ENCODE results near the gene ASB16.

ASB16 gene

DNA sequence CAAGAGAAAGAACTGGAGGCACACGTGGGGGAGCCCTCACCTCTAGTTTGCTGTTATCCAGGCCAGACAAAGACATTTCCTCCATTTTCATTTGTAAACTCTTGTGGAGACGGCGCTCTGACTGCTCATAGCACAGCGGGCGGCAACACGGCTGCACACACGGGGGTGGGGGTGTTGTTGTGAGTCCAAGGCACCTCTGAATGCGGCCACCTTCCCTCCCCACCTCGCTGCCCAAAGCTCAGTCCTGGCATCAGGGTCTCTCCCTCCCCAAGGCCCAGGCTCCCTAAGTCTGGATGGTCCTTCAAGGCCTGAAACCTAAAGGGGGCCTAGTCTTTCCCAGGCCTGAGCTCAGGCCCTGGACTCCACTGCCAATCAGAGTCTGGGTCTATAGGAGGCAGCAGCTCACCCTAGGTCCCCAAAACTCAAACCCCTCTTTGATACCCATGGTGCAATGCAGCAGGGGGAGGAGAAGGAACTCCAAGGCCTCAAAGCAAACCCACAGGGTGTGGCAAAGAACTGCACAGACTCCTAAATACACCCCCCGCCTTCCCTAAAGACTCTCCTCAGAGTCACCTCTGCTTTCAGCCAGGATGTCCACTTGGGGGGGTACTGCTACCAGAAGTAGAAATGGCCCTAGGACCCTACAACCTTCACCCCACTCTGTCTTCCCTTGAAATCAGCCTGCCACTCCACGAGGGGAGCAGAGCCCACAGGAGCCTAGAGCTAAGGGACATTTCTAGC, 27.6 kb downstream of the ASB16 start:
- Histone ChIP-seq H2BK5ac (ENCODE audit: low read length) (peak overlapping the region; percentile 32), H3K23ac (ENCODE audit: low read depth, low read length, poor library complexity) (peak overlapping the region; percentile 21), H3K27me3 (ENCODE audit: control insufficient read depth in 3 of 3, insufficient read depth in 3 of 3, low read depth in 1 of 3, low read length in 3 of 3) (no peaks in the 10 kb centered on the region), H3K4ac (ENCODE audit: low read length) (no peak overlapping the region), H4K8ac (ENCODE audit: low read depth, low read length) (peak overlapping the region; percentile 98), H2AK5ac (ENCODE audit: low read depth, low read length) (peak overlapping the region; percentile 20), H3K4me3 (ENCODE audit: low read length in 2 of 2) (peak overlapping the region; percentile 81 to 87), H3K18ac (ENCODE audit: low read length) (peak overlapping the region; percentile 66), H2AFZ (ENCODE audit: low read length) (peak overlapping the region; percentile 63), H2BK120ac (ENCODE audit: low read depth, low read length) (no peak overlapping the region), H3K9ac (ENCODE audit: low read depth, low read length, poor library complexity) (peak overlapping the region; percentile 92), H3K4me1 (ENCODE audit: control insufficient read depth in 2 of 2, insufficient read depth in 1 of 2, low read depth in 1 of 2, low read length in 2 of 2) (peaks cover 11 to 12% of the 10 kb centered on the region in 2 donors), H3K36me3 (replicated peaks in 1 of 2; ENCODE audit: control insufficient read depth in 2 of 2, insufficient read depth in 2 of 2, low read length in 2 of 2) (peaks cover 38 to 48% of the 10 kb centered on the region in 2 donors), H3K14ac (ENCODE audit: low read length) (no peak overlapping the region), H3K79me1 (ENCODE audit: low read depth, low read length) (peaks cover 18% of the 10 kb centered on the region), H2BK15ac (ENCODE audit: low read length) (no peak overlapping the region), H4K91ac (ENCODE audit: low read depth, low read length, poor library complexity) (no peak overlapping the region), H3K4me2 (ENCODE audit: insufficient read depth, low read length, poor library complexity, severe bottlenecking) (peak overlapping the region; percentile 90), H2BK12ac (ENCODE audit: low read length) (no peak overlapping the region), H3K27ac (replicated peaks; ENCODE audit: low read length) (peak overlapping the region; percentile 10), H3K9me3 (replicated peaks in 1 of 2; ENCODE audit: control insufficient read depth in 2 of 2, insufficient read depth in 1 of 2, low read depth in 1 of 2, low read length in 2 of 2) (no peaks in the 10 kb centered on the region)
- WGBS, 2 donors (ENCODE audit: extremely low coverage in 2 of 2, insufficient read length in 2 of 2, insufficient replicate concordance in 1 of 2): no CpG with 5 or more reads among the region's 11 CpGs
- DNase-seq (ENCODE audit: low spot score): no peak

DNA sequence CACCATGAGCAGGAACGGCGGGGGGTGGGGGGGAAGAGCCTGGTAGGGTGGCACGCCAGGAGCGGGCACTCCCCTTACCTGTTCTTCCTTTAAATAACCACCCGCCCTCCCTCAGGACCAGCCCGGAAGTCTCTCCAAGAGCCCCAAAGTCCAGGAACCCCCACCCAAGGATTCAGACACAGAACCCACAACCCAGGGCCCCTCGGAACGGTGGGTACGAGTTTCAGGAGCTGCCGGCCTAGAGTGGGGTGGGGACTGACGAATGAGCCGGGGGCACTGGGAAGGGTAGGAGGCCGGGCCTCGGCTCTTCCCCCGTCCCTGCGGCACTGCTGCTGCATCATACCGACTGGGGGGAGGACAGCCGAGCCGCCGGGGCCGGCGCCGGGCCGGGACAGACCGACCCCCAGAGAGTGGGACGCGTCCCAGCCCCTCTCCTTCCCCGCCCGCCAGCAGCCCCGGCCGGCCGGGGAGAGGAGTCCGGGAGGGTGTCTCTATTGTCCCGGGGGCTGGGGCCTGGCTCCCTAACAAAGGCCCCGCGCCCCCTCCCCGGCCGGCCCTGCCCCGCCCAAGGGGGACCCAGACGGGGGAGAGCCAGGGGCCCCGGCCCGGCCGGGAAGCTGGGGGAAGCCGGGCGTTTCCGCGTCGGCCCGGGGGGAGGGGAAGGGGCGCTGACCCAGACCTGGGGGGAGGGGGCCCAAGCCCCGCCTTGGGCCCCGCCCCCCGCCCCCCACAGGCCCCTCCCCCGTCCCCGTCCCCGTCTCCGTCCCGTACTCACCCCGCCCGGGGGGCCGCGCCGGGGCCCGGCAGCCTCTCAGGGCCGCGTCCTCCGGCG, 28.4 kb downstream of the ASB16 start:
- no peaks in the 10 kb centered on the region for H3K9me3 ChIP-seq (replicated peaks in 1 of 2; ENCODE audit: control insufficient read depth in 2 of 2, insufficient read depth in 1 of 2, low read depth in 1 of 2, low read length in 2 of 2)
- peak; percentile 65 for DNase-seq (ENCODE audit: low spot score)
- peak overlapping the region; percentile 90 for H3K4me2 ChIP-seq (ENCODE audit: insufficient read depth, low read length, poor library complexity, severe bottlenecking)

DNA sequence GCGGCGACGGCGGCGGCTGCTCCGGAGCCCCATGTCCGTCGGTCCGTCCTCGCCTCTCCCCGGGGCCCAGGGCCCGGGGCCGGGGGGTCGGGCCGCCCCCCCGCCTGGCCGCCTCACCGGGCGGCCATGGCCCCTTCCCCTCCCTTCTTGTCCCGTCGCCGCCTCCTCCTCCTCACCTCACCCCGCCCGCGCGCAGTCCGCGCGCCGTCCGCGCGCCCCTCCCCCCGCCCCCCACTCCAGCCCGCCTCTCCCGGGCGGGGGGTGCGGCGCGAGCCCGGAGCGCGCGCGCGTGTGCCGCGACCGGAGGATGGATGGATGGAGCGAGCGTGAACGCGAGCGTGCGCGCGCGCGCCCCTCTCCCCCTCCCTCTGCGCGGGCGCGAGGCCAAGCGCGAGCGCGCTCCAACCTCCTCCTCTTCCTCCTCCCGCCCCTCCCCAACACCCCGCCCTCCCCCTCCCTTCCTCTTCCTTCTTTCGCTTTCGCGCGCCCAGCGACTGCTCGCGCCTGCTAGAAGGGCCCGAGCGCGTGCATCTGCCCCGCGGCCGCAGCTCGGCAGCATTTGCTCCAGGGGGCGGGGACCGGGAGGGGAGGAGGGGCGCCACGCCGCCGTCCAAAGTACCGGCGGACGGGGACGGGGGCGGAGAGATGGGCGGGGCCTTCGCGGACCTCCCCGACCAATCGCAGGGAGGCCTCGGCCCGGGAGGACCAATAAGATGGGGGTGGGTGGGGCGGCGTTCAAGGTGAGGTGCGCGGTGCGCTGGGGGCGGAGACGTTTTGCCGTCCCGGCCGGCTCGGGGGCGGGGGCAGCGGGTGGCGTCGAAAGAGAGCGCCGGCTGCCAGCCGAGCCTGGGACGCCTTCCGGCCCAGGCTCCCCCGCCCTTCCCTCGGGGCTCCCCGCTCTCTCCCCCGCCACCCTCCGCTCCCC, 29.3 kb downstream of the ASB16 start, which contains the start of gene ATXN7L3:
TSS of gene ATXN7L3 (minus strand) at position 332 of the 925 bp plus-strand sequence. CDS start 1,814 bp downstream, outside the sequence.
- Histone ChIP-seq H3K27ac (replicated peaks; ENCODE audit: low read length) (peak within 1 kb of the TSS; percentile 98), H2BK5ac (ENCODE audit: low read length) (peak within 1 kb of the TSS; percentile 33), H3K23ac (ENCODE audit: low read depth, low read length, poor library complexity) (peak within 1 kb of the TSS; percentile 38), H3K4me1 (ENCODE audit: control insufficient read depth in 2 of 2, insufficient read depth in 1 of 2, low read depth in 1 of 2, low read length in 2 of 2) (peaks cover 11 to 13% of the 10 kb centered on the region in 2 donors), H3K4me2 (ENCODE audit: insufficient read depth, low read length, poor library complexity, severe bottlenecking) (peak within 1 kb of the TSS; percentile 90), H2AK5ac (ENCODE audit: low read depth, low read length) (peak within 1 kb of the TSS; percentile 20), H4K8ac (ENCODE audit: low read depth, low read length) (no peak within 1 kb of the TSS), H3K18ac (ENCODE audit: low read length) (peak within 1 kb of the TSS; percentile 97), H3K36me3 (replicated peaks in 1 of 2; ENCODE audit: control insufficient read depth in 2 of 2, insufficient read depth in 2 of 2, low read length in 2 of 2) (peaks cover 23 to 31% of the 10 kb centered on the region in 2 donors), H2BK12ac (ENCODE audit: low read length) (no peak within 1 kb of the TSS), H4K91ac (ENCODE audit: low read depth, low read length, poor library complexity) (peak within 1 kb of the TSS; percentile 49), H2AFZ (ENCODE audit: low read length) (peak within 1 kb of the TSS; percentile 96), H3K9ac (ENCODE audit: low read depth, low read length, poor library complexity) (peak within 1 kb of the TSS; percentile 92), H2BK120ac (ENCODE audit: low read depth, low read length) (no peak within 1 kb of the TSS), H3K9me3 (replicated peaks in 1 of 2; ENCODE audit: control insufficient read depth in 2 of 2, insufficient read depth in 1 of 2, low read depth in 1 of 2, low read length in 2 of 2) (no peaks in the 10 kb centered on the region), H2BK15ac (ENCODE audit: low read length) (no peak within 1 kb of the TSS), H3K4ac (ENCODE audit: low read length) (peak within 1 kb of the TSS; percentile 19), H3K27me3 (ENCODE audit: control insufficient read depth in 3 of 3, insufficient read depth in 3 of 3, low read depth in 1 of 3, low read length in 3 of 3) (no peaks in the 10 kb centered on the region), H3K79me1 (ENCODE audit: low read depth, low read length) (peaks cover 18% of the 10 kb centered on the region), H3K4me3 (ENCODE audit: low read length in 2 of 2) (peak within 1 kb of the TSS; percentile 86 to 87), H3K14ac (ENCODE audit: low read length) (no peak within 1 kb of the TSS)
- DNase-seq (ENCODE audit: low spot score): peak; percentile 97
- no CpG with 5 or more reads among the region's 126 CpGs for WGBS, 2 donors (ENCODE audit: extremely low coverage in 2 of 2, insufficient read length in 2 of 2, insufficient replicate concordance in 1 of 2)

More for the DNA sequence above, 28.4 kb downstream of the ASB16 start:
- H4K8ac ChIP-seq (ENCODE audit: low read depth, low read length): peak overlapping the region; percentile 98
- H2AFZ ChIP-seq (ENCODE audit: low read length): peak overlapping the region; percentile 77
- H3K4me3 ChIP-seq (ENCODE audit: low read length in 2 of 2): peak overlapping the region; percentile 85 to 87
- H3K14ac ChIP-seq (ENCODE audit: low read length): no peak overlapping the region
- no peak overlapping the region for H3K4ac ChIP-seq (ENCODE audit: low read length)
- H3K9ac ChIP-seq (ENCODE audit: low read depth, low read length, poor library complexity): peak overlapping the region; percentile 92
- peak overlapping the region; percentile 49 for H4K91ac ChIP-seq (ENCODE audit: low read depth, low read length, poor library complexity)
- no peaks in the 10 kb centered on the region for H3K27me3 ChIP-seq (ENCODE audit: control insufficient read depth in 3 of 3, insufficient read depth in 3 of 3, low read depth in 1 of 3, low read length in 3 of 3)
- H2BK5ac ChIP-seq (ENCODE audit: low read length): peak overlapping the region; percentile 32
- H2BK15ac ChIP-seq (ENCODE audit: low read length): no peak overlapping the region
- H3K23ac ChIP-seq (ENCODE audit: low read depth, low read length, poor library complexity): peak overlapping the region; percentile 38
- peaks cover 31 to 40% of the 10 kb centered on the region in 2 donors for H3K36me3 ChIP-seq (replicated peaks in 1 of 2; ENCODE audit: control insufficient read depth in 2 of 2, insufficient read depth in 2 of 2, low read length in 2 of 2)
- H3K27ac ChIP-seq (replicated peaks; ENCODE audit: low read length): peak overlapping the region; percentile 98
- peak overlapping the region; percentile 94 for H3K18ac ChIP-seq (ENCODE audit: low read length)
- H3K79me1 ChIP-seq (ENCODE audit: low read depth, low read length): peaks cover 18% of the 10 kb centered on the region
- H3K4me1 ChIP-seq (ENCODE audit: control insufficient read depth in 2 of 2, insufficient read depth in 1 of 2, low read depth in 1 of 2, low read length in 2 of 2): peaks cover 11 to 13% of the 10 kb centered on the region in 2 donors
- WGBS, 2 donors (ENCODE audit: extremely low coverage in 2 of 2, insufficient read length in 2 of 2, insufficient replicate concordance in 1 of 2): no CpG with 5 or more reads among the region's 68 CpGs
- H2BK120ac ChIP-seq (ENCODE audit: low read depth, low read length): no peak overlapping the region
- H2BK12ac ChIP-seq (ENCODE audit: low read length): no peak overlapping the region
- peak overlapping the region; percentile 20 for H2AK5ac ChIP-seq (ENCODE audit: low read depth, low read length)

Measured in neuronal stem cell (in vitro differentiated cells).